Type B pancreatic cell (in vitro differentiated cells): ENCODE data around the gene NR1I3. TPM values are rescaled to one million over a fixed set of nuclear protein-coding genes. Genes with fewer than 3 reads are reported as not detected.

Source experiments
- DNase-seq: peaks from one replicate; pipeline ENCODE4 v3.0.0; 2021; ENCODE audit warnings: mixed read lengths; ENCODE audit not compliant: unreplicated experiment; ENCODE audit errors: extremely low spot score
- H3K27ac Mint-ChIP-seq: 2 replicates; pipeline ENCODE4 v1.8.0; 2021; ENCODE audit warnings: mild to moderate bottlenecking, mixed read lengths
- H3K27me3 Mint-ChIP-seq: 2 replicates; pipeline ENCODE4 v1.8.0; 2021; ENCODE audit warnings: mixed read lengths
- H3K36me3 Mint-ChIP-seq: 2 replicates; pipeline ENCODE4 v1.8.0; 2021; ENCODE audit warnings: mixed read lengths
- H3K4me1 Mint-ChIP-seq: one replicate; pipeline ENCODE4 v1.8.0; 2021; ENCODE audit warnings: mixed read lengths; ENCODE audit not compliant: unreplicated experiment
- H3K4me3 Mint-ChIP-seq: 2 replicates; pipeline ENCODE4 v1.8.0; 2021; ENCODE audit warnings: mild to moderate bottlenecking, mixed read lengths
- H3K9me3 Mint-ChIP-seq: 2 replicates; pipeline ENCODE4 v1.8.0; 2021; ENCODE audit warnings: mixed read lengths
- total RNA-seq: library from RNA; stranded (reverse); gene quantifications from 2 replicates; pipeline ENCODE4 v1.2.1, GENCODE V29; 2021; ENCODE audit warnings: low replicate concordance
- TF ChIP-seq, protein P1 (sequence below): fragments of 200-600 bp; sonication (generic); conservative IDR thresholded peaks from 2 replicates; pipeline ENCODE4 v1.5.0; 2021; ENCODE audit warnings: antibody characterized with exemption, mild to moderate bottlenecking

Gene NR1I3
- total RNA-seq, 1 donor from 2014 or later: not detected

DNA sequence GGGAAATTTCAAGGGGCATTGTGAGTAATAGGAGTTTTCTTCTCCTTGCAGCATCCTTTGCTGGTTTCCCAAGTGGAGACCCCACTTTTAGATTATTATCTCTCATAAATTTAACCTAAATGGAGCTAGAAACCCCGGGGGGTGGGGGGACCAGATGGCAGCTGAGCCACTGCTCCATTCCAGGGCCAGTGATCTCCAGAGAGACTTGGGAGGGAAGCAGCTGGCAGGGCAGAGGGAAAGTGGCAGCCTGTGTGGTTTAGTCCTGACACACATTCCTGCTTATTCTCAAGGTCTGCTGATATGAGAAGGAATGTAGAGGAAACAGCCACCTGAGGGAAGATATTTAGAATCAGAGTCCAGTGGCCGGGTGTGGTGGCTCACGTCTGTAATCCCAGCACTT, 36.9 kb upstream of the NR1I3 start:
- DNase-seq: no peak
- peaks cover 33% of the 10 kb centered on the region for H3K27me3 Mint-ChIP-seq
- no peak overlapping the region for H3K27ac Mint-ChIP-seq

DNA sequence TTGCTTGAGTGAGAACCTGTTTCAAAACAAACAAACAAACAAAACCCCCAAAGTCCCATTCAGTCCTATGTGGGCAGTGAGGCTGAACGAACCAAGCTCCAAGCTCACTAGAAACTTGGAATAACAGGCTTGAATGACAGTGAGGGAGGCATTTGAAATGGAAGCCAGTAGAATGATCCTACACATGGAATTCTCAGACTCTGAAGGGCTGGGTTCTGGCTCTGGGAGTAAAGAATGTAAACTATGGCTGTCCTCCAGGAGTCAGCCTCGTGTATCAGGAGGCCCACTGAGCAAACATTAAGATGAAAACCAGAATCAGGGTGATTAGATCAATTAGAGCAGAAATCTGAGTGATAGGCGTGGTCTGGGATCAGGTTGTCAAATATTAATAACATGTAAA, 35.4 kb upstream of the NR1I3 start:
- H3K9me3 Mint-ChIP-seq: no peaks in the 10 kb centered on the region
- no peaks in the 10 kb centered on the region for H3K36me3 Mint-ChIP-seq
- no peak for DNase-seq
- H3K27ac Mint-ChIP-seq: no peak overlapping the region
- no peaks in the 10 kb centered on the region for H3K4me1 Mint-ChIP-seq
- peaks cover 25% of the 10 kb centered on the region for H3K27me3 Mint-ChIP-seq
- TF ChIP-seq, protein P1, sequence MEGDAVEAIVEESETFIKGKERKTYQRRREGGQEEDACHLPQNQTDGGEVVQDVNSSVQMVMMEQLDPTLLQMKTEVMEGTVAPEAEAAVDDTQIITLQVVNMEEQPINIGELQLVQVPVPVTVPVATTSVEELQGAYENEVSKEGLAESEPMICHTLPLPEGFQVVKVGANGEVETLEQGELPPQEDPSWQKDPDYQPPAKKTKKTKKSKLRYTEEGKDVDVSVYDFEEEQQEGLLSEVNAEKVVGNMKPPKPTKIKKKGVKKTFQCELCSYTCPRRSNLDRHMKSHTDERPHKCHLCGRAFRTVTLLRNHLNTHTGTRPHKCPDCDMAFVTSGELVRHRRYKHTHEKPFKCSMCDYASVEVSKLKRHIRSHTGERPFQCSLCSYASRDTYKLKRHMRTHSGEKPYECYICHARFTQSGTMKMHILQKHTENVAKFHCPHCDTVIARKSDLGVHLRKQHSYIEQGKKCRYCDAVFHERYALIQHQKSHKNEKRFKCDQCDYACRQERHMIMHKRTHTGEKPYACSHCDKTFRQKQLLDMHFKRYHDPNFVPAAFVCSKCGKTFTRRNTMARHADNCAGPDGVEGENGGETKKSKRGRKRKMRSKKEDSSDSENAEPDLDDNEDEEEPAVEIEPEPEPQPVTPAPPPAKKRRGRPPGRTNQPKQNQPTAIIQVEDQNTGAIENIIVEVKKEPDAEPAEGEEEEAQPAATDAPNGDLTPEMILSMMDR: no peak
- H3K4me3 Mint-ChIP-seq: no peak overlapping the region

More for the DNA sequence above, 36.9 kb upstream of the NR1I3 start:
- Mint-ChIP-seq H3K9me3 (no peaks in the 10 kb centered on the region), H3K36me3 (no peaks in the 10 kb centered on the region), H3K4me1 (no peaks in the 10 kb centered on the region), H3K4me3 (no peak overlapping the region)
- TF ChIP-seq, protein P1: no peak

DNA sequence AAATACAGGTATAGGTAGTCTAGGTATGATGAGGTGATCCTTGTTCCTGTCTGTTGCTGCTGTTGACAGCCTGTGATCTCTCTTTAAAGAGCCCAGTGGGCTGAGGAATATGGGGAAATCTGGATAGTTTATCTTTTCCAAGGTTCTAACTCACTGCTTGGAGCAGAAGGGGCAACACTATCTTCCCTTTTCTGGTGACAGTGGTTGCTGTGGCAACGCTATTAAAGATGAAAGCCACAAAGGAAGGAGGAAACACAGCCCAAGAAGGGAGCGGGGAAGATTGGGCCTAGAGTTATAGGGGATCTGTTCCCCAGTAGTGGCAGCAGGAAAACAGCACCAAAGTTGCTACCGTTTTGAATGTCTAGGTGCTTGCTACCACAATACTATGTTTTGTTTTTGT, 29.3 kb upstream of the NR1I3 start:
- peaks cover 9% of the 10 kb centered on the region for H3K4me1 Mint-ChIP-seq
- DNase-seq: no peak
- no peak overlapping the region for H3K4me3 Mint-ChIP-seq
- H3K27me3 Mint-ChIP-seq: peaks cover 7% of the 10 kb centered on the region
- H3K9me3 Mint-ChIP-seq: no peaks in the 10 kb centered on the region
- TF ChIP-seq, protein P1: no peak
- H3K36me3 Mint-ChIP-seq: no peaks in the 10 kb centered on the region
- H3K27ac Mint-ChIP-seq: no peak overlapping the region

DNA sequence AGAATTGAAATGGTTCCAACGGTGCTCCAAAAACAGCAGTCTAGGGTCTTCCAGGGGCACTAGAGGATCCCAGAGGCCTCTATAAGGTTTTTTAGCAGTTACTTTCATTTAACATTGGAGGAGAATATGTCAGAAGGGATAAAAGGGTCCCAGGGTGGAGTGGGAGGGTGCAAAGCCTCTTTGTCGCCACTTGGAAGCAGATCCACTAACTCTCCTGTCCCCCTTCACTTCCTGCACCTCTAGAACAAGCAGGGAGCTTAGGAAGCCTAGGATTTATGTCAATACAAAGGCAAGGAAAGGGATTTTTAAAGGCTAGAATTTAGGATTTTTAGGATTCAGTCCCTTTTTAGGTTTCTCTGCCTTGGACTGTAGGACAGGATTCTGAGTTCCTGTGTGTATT, 28.8 kb upstream of the NR1I3 start:
- Mint-ChIP-seq H3K9me3 (no peaks in the 10 kb centered on the region), H3K27me3 (peaks cover 9% of the 10 kb centered on the region), H3K4me1 (peaks cover 9% of the 10 kb centered on the region), H3K36me3 (no peaks in the 10 kb centered on the region), H3K4me3 (no peak overlapping the region), H3K27ac (no peak overlapping the region)
- TF ChIP-seq, protein P1: no peak
- no peak for DNase-seq

DNA sequence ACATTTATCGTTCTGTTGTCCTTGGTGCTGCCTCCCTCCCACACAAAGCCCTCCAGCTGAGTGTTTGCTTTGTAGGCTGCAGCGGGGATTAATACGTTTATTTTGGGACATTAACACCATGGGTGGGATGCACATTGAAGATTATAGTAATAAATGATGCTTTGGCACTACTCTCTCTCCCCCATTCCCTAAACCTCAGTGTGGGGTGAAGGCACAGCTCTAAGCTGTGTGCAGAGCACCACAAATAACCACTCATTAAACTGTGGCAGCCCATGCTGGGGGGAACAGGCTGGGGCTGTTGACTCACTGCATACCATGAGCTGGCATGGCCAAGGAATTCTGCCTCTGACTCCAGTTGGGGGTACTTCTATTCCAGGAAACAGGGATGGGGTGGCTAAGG, 28.2 kb upstream of the NR1I3 start:
- H3K27ac Mint-ChIP-seq: no peak overlapping the region
- TF ChIP-seq, protein P1: no peak
- no peak for DNase-seq
- H3K36me3 Mint-ChIP-seq: no peaks in the 10 kb centered on the region
- peaks cover 15% of the 10 kb centered on the region for H3K27me3 Mint-ChIP-seq
- H3K4me3 Mint-ChIP-seq: no peak overlapping the region
- H3K9me3 Mint-ChIP-seq: no peaks in the 10 kb centered on the region
- H3K4me1 Mint-ChIP-seq: peaks cover 14% of the 10 kb centered on the region

DNA sequence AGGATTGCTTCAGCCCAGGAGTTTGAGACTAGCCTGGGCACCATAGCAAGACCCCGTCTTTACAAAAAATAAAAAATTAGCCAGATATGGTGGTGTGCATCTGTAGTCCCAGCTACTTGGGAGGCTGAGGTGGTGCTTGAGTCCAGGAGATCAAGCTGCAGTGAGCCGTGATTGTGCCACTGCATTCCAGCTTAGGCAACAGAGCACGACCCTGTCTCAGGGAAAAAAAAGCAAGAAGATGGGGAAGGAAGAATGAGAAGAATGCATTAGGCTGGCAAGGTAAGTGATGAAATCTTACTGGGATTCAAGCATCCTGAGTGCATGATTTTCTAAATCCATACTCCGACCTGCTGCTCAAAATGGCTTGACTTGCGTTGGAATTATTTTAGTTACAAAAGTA, 27.3 kb upstream of the NR1I3 start:
- no peak overlapping the region for H3K27ac Mint-ChIP-seq
- TF ChIP-seq, protein P1: no peak
- no peak overlapping the region for H3K4me3 Mint-ChIP-seq

More for the DNA sequence above, 27.3 kb upstream of the NR1I3 start:
- Mint-ChIP-seq H3K27me3 (peaks cover 24% of the 10 kb centered on the region), H3K4me1 (peaks cover 20% of the 10 kb centered on the region), H3K36me3 (no peaks in the 10 kb centered on the region), H3K9me3 (no peaks in the 10 kb centered on the region)
- no peak for DNase-seq
